Colonic mucosa (tissue), 4 donors: ENCODE results near the gene NUDC. TPM values are rescaled to one million over a fixed set of nuclear protein-coding genes. Genes with fewer than 3 reads are reported as not detected.

Experiments
- DNase-seq: peaks from one replicate; pipeline ENCODE4 v3.0.0-alpha.2; 2020
- H3K27ac ChIP-seq: fragments of 200-600 bp; one replicate; pipeline ENCODE4 v1.8.0; 2021
- H3K27me3 ChIP-seq: fragments of 200-600 bp; one replicate; pipeline ENCODE4 v1.8.0; 2021
- H3K36me3 ChIP-seq: fragments of 200-600 bp; one replicate; pipeline ENCODE4 v1.8.0; 2021
- H3K4me1 ChIP-seq: fragments of 200-600 bp; one replicate; pipeline ENCODE4 v1.8.0; 2021; ENCODE audit warnings: mild to moderate bottlenecking
- H3K4me3 ChIP-seq: fragments of 200-600 bp; one replicate; pipeline ENCODE4 v1.8.0; 2021
- H3K9ac ChIP-seq, 2 donors: one replicate each; pipeline ENCODE4 v1.7.0; 2013; ENCODE audit warnings: control low read depth in 2 of 2, low read depth in 2 of 2, low read length in 2 of 2
- H3K9me3 ChIP-seq: fragments of 200-600 bp; one replicate; pipeline ENCODE4 v1.8.0; 2021
- CTCF ChIP-seq: fragments of 200-600 bp; IDR thresholded peaks from one replicate; pipeline ENCODE4 v1.8.0; 2022; ENCODE audit warnings: antibody characterized with exemption, mild to moderate bottlenecking
- intact Hi-C: fragments of 100-400 bp; cut with DNase I; formaldehyde crosslinking; loops from one replicate; pipeline ENCODE4 v1.14.1; 2022
- total RNA-seq, 2 donors: library from RNA; stranded (reverse); fragmentation: NEBNext Ultra II Directional in 1 of 2; extraction: Animal tissue kit (Norgen Biotek cat#: 25700) in 1 of 2; gene quantifications; one replicate each; pipeline ENCODE4 v1.2.1, GENCODE V29; 2021
- donor health status: healthy.
- donor health status: DM: no; HTN: no; CAD: no.
- donor health status: DM: no; HTN: no; CAD: no.

Gene NUDC
- total RNA-seq, 2 donors from 2014 or later = 37.9 to 92.5 TPM

- H3K27ac ChIP-seq = peak overlapping the region; percentile 77
- no peak for DNase-seq
- TF ChIP-seq CTCF = no peak
- H3K4me1 ChIP-seq = peaks cover 14% of the 10 kb centered on the region
- no peaks in the 10 kb centered on the region for H3K27me3 ChIP-seq
- H3K4me3 ChIP-seq = no peak overlapping the region
- peak overlapping the region in 1 of 2 donors; percentile 71 for H3K9ac ChIP-seq
- intact Hi-C loops = no loop called here
- H3K36me3 ChIP-seq = no peaks in the 10 kb centered on the region
- H3K9me3 ChIP-seq = no peaks in the 10 kb centered on the region
These were observed 8.2 kb upstream of the NUDC start for GRCh38 chr1:26913389-26913753.

GRCh38 chr1:26913754-26914619, 7.6 kb upstream of the NUDC start, which contains the start of gene NR0B2:
TSS of gene NR0B2 (minus strand) at chr1:26913975. CDS start at chr1:26913940, 35 bp downstream.
- TF ChIP-seq CTCF = no peak
- peak within 1 kb of the TSS; percentile 77 for H3K27ac ChIP-seq
- no peaks in the 10 kb centered on the region for H3K36me3 ChIP-seq
- no peaks in the 10 kb centered on the region for H3K27me3 ChIP-seq
- no peaks in the 10 kb centered on the region for H3K9me3 ChIP-seq
- H3K4me3 ChIP-seq = no peak within 1 kb of the TSS
- peak; percentile 91 for DNase-seq
- peaks cover 14% of the 10 kb centered on the region for H3K4me1 ChIP-seq
- peak within 1 kb of the TSS in 1 of 2 donors; percentile 71 for H3K9ac ChIP-seq
- intact Hi-C loops = no loop called here

GRCh38 chr1:26915204-26915842, 6.2 kb upstream of the NUDC start:
- Histone ChIP-seq H3K4me3 (no peak overlapping the region), H3K27me3 (no peaks in the 10 kb centered on the region), H3K36me3 (no peaks in the 10 kb centered on the region), H3K27ac (peak overlapping the region; percentile 77), H3K4me1 (peaks cover 10% of the 10 kb centered on the region), H3K9me3 (no peaks in the 10 kb centered on the region), H3K9ac (no peak overlapping the region)
- DNase-seq = peak; percentile 58
- intact Hi-C loops = no loop called here
- no peak for TF ChIP-seq CTCF

- Histone ChIP-seq H3K9ac (peak overlapping the region; percentile 47 to 89), H3K27me3 (no peaks in the 10 kb centered on the region), H3K9me3 (no peaks in the 10 kb centered on the region), H3K36me3 (no peaks in the 10 kb centered on the region), H3K4me3 (peak overlapping the region; percentile 92), H3K4me1 (no peaks in the 10 kb centered on the region), H3K27ac (peak overlapping the region; percentile 78)
- no peak for DNase-seq
- no peak for TF ChIP-seq CTCF
- intact Hi-C loops = no loop called here
These were observed 410 bp upstream of the NUDC start for GRCh38 chr1:26921126-26921539.

GRCh38 chr1:26922431-26922729, 837 bp downstream of the NUDC start:
- no peak for DNase-seq
- Histone ChIP-seq H3K27ac (no peak overlapping the region), H3K9ac (peak overlapping the region; percentile 89 to 98), H3K9me3 (no peaks in the 10 kb centered on the region), H3K4me1 (no peaks in the 10 kb centered on the region), H3K36me3 (no peaks in the 10 kb centered on the region), H3K27me3 (no peaks in the 10 kb centered on the region), H3K4me3 (peak overlapping the region; percentile 92)
- no peak for TF ChIP-seq CTCF
- intact Hi-C loops = no loop called here
